Breast epithelium (tissue), 4 donors: Measurements from ENCODE around the gene IL3. TPM values are rescaled to one million over a fixed set of nuclear protein-coding genes. Genes with fewer than 3 reads are reported as not detected.

Source experiments
- DNase-seq, 2 donors: peaks; one replicate each; pipeline ENCODE4 v3.0.0-alpha.2; 2019; ENCODE audit warnings: low spot score in 2 of 2
- H3K27ac ChIP-seq, 2 donors: fragments of 200-600 bp; sonication (generic) in 1 of 2; one replicate each; pipeline ENCODE4 v1.5.1; 2016 to 2019; ENCODE audit warnings: mild to moderate bottlenecking in 1 of 2
- H3K27me3 ChIP-seq, 2 donors: fragments of 200-600 bp; sonication (generic) in 1 of 2; one replicate each; pipeline versions ENCODE4 v1.5.1 to v1.6.0; 2017 to 2019; ENCODE audit warnings: control low read depth in 1 of 2, mild to moderate bottlenecking in 1 of 2
- H3K36me3 ChIP-seq: fragments of 200-600 bp; one replicate; pipeline ENCODE4 v1.5.1; 2019
- H3K4me1 ChIP-seq, 2 donors: fragments of 200-600 bp; sonication (generic); one replicate each; pipeline ENCODE4 v1.5.1; 2016 to 2019; ENCODE audit warnings: control low read depth in 1 of 2
- H3K4me3 ChIP-seq, 3 donors: fragments of 200-600 bp; sonication (generic); 1 replicate in 2 of 3; 2 replicates in 1 of 3; pipeline ENCODE4 v1.5.1; 2016 to 2019; ENCODE audit warnings: mild to moderate bottlenecking in 3 of 3, moderate library complexity in 2 of 3
- H3K9me3 ChIP-seq, 2 donors: fragments of 200-600 bp; sonication (generic) in 1 of 2; one replicate each; pipeline ENCODE4 v1.5.1; 2016 to 2019; ENCODE audit warnings: control low read depth in 1 of 2
- CTCF ChIP-seq, 3 donors: fragments of 450-650 bp; IDR thresholded peaks; one replicate each; pipeline ENCODE4 v1.5.1; 2016 to 2017; ENCODE audit warnings: antibody characterized with exemption in 3 of 3, mild to moderate bottlenecking in 3 of 3, moderate library complexity in 3 of 3
- POLR2A ChIP-seq: fragments of 450-650 bp; IDR thresholded peaks from one replicate; pipeline ENCODE4 v1.6.1; 2016; ENCODE audit warnings: antibody characterized with exemption, mild to moderate bottlenecking, moderate library complexity
- POLR2AphosphoS5 ChIP-seq, 3 donors: sonication (generic); formaldehyde crosslinking; IDR thresholded peaks; one replicate each; pipeline ENCODE4 v1.6.1; 2017; ENCODE audit warnings: antibody characterized with exemption in 3 of 3
- intact Hi-C: fragments of 100-400 bp; cut with DNase I; formaldehyde crosslinking; loops from one replicate; pipeline ENCODE4 v1.15.1; 2023; ENCODE audit warnings: low total_unique reads
- total RNA-seq, 3 donors: library from RNA; depleted of rRNA; stranded (reverse); fragments of >200 nt; gene quantifications; one replicate each; pipeline ENCODE4 v1.1.0, GENCODE V29; 2016

IL3 gene
- total RNA-seq, 3 donors from 2014 or later: not detected

- Histone ChIP-seq H3K36me3 (no peaks in the 10 kb centered on the region), H3K27me3 (no peaks in the 10 kb centered on the region), H3K27ac (no peak overlapping the region), H3K9me3 (no peaks in the 10 kb centered on the region), H3K4me1 (no peaks in the 10 kb centered on the region), H3K4me3 (no peak overlapping the region)
- intact Hi-C loops: no loop called here
- DNase-seq: peak in 1 of 2 donors; percentile 31
- TF ChIP-seq POLR2AphosphoS5 (IDR thresholded peaks at IDR 0.05): no peak
- no peak for TF ChIP-seq CTCF (IDR thresholded peaks at IDR 0.05)
- no peak for TF ChIP-seq POLR2A
Measured at GRCh38 chr5:132056610-132057497, 3.6 kb upstream of the IL3 start.

GRCh38 chr5:132057498-132058255, 2.8 kb upstream of the IL3 start:
- no peak for DNase-seq
- Histone ChIP-seq H3K4me3 (no peak overlapping the region), H3K36me3 (no peaks in the 10 kb centered on the region), H3K27ac (no peak overlapping the region), H3K4me1 (no peaks in the 10 kb centered on the region), H3K27me3 (no peaks in the 10 kb centered on the region), H3K9me3 (no peaks in the 10 kb centered on the region)
- TF ChIP-seq CTCF (IDR thresholded peaks at IDR 0.05) (no peak), POLR2A (no peak), POLR2AphosphoS5 (IDR thresholded peaks at IDR 0.05) (no peak)
- intact Hi-C loops: no loop called here

GRCh38 chr5:132058646-132059042, 1.8 kb upstream of the IL3 start:
- DNase-seq: no peak
- Histone ChIP-seq H3K9me3 (no peaks in the 10 kb centered on the region), H3K27ac (no peak overlapping the region), H3K4me3 (no peak overlapping the region), H3K36me3 (no peaks in the 10 kb centered on the region), H3K4me1 (no peaks in the 10 kb centered on the region), H3K27me3 (no peaks in the 10 kb centered on the region)
- TF ChIP-seq CTCF (IDR thresholded peaks at IDR 0.05): no peak
- no peak for TF ChIP-seq POLR2A
- TF ChIP-seq POLR2AphosphoS5 (IDR thresholded peaks at IDR 0.05): no peak
- intact Hi-C loops: no loop called here

- Histone ChIP-seq H3K27me3 (no peaks in the 10 kb centered on the region), H3K4me3 (no peak overlapping the region), H3K36me3 (no peaks in the 10 kb centered on the region), H3K9me3 (no peaks in the 10 kb centered on the region), H3K27ac (no peak overlapping the region), H3K4me1 (no peaks in the 10 kb centered on the region)
- peak in 1 of 2 donors; percentile 35 for DNase-seq
- intact Hi-C loops: no loop called here
- no peak for TF ChIP-seq POLR2AphosphoS5 (IDR thresholded peaks at IDR 0.05)
- no peak for TF ChIP-seq CTCF (IDR thresholded peaks at IDR 0.05)
- TF ChIP-seq POLR2A: no peak
Measured at GRCh38 chr5:132059043-132059695, 1.3 kb upstream of the IL3 start.
